Peyer's patch (tissue), 4 donors: ENCODE data around the gene COL6A6. TPM values are rescaled to one million over a fixed set of nuclear protein-coding genes. Genes with fewer than 3 reads are reported as not detected.

ENCODE experiments used
- DNase-seq, 3 donors: peaks; one replicate each; pipeline ENCODE4 v3.0.0-alpha.2; 2017 to 2019
- H3K27ac ChIP-seq, 4 donors: fragments of 200-600 bp; sonication (generic); one replicate each; pipeline ENCODE4 v1.5.1; 2016 to 2019
- H3K27me3 ChIP-seq, 2 donors: fragments of 200-600 bp; sonication (generic); one replicate each; pipeline ENCODE4 v1.5.1; 2019
- H3K36me3 ChIP-seq, 3 donors: fragments of 200-600 bp; sonication (generic); one replicate each; pipeline ENCODE4 v1.5.1; 2016 to 2019
- H3K4me1 ChIP-seq, 4 donors: fragments of 200-600 bp; sonication (generic); one replicate each; pipeline ENCODE4 v1.5.1; 2016 to 2019
- H3K4me3 ChIP-seq, 4 donors: fragments of 200-600 bp; sonication (generic); 1 replicate in 3 of 4; 2 replicates in 1 of 4; pipeline ENCODE4 v1.5.1; 2016 to 2019; ENCODE audit warnings: mild to moderate bottlenecking in 1 of 4
- H3K9me3 ChIP-seq, 4 donors: fragments of 200-600 bp; sonication (generic); one replicate each; pipeline ENCODE4 v1.5.1; 2016 to 2019; ENCODE audit warnings: mild to moderate bottlenecking in 1 of 4
- CTCF ChIP-seq, 6 experiments: fragments of 450-650 bp in 4 of 6; fragments of 200-600 bp in 2 of 6; sonication (generic) in 1 of 6; IDR thresholded peaks; one replicate each; pipeline ENCODE4 v1.5.1; 2017 to 2019; ENCODE audit warnings: antibody characterized with exemption in 6 of 6, mild to moderate bottlenecking in 3 of 6, moderate library complexity in 1 of 6
- POLR2A ChIP-seq, 2 donors: fragments of 450-650 bp; IDR thresholded peaks; one replicate each; pipeline ENCODE4 v1.5.1; 2017; ENCODE audit warnings: antibody characterized with exemption in 2 of 2, mild to moderate bottlenecking in 2 of 2, moderate library complexity in 2 of 2
- total RNA-seq, 4 donors: library from RNA; depleted of rRNA; stranded (reverse); fragments of >200 nt; gene quantifications; one replicate each; pipeline ENCODE4 v1.1.0, GENCODE V29; 2016

Gene COL6A6
- total RNA-seq, 4 donors from 2014 or later = not detected

- H3K27me3 ChIP-seq = no peaks in the 10 kb centered on the region
- no peaks in the 10 kb centered on the region for H3K4me1 ChIP-seq
- no peak overlapping the region for H3K27ac ChIP-seq
- no peak overlapping the region for H3K4me3 ChIP-seq
- no peaks in the 10 kb centered on the region for H3K9me3 ChIP-seq
- H3K36me3 ChIP-seq = no peaks in the 10 kb centered on the region
- TF ChIP-seq CTCF (IDR thresholded peaks at IDR 0.05) (no peak), POLR2A (IDR thresholded peaks at IDR 0.05) (no peak)
- no peak for DNase-seq
Measured at GRCh38 chr3:130519754-130520153, 2.8 kb downstream of the COL6A6 start.

GRCh38 chr3:130522399-130522798 is 5.4 kb downstream of the COL6A6 start:
- Histone ChIP-seq H3K9me3 (no peaks in the 10 kb centered on the region), H3K4me1 (no peaks in the 10 kb centered on the region), H3K27me3 (no peaks in the 10 kb centered on the region), H3K4me3 (no peak overlapping the region), H3K36me3 (no peaks in the 10 kb centered on the region), H3K27ac (no peak overlapping the region)
- TF ChIP-seq CTCF (IDR thresholded peaks at IDR 0.05) (no peak), POLR2A (IDR thresholded peaks at IDR 0.05) (no peak)
- DNase-seq = no peak

GRCh38 chr3:130527426-130527825 is 10.4 kb downstream of the COL6A6 start:
- Histone ChIP-seq H3K27ac (no peak overlapping the region), H3K4me1 (no peaks in the 10 kb centered on the region), H3K27me3 (no peaks in the 10 kb centered on the region), H3K9me3 (no peaks in the 10 kb centered on the region), H3K36me3 (no peaks in the 10 kb centered on the region), H3K4me3 (no peak overlapping the region)
- TF ChIP-seq CTCF (IDR thresholded peaks at IDR 0.05) (no peak), POLR2A (IDR thresholded peaks at IDR 0.05) (no peak)
- DNase-seq = no peak

GRCh38 chr3:130528120-130528519 is 11.1 kb downstream of the COL6A6 start:
- Histone ChIP-seq H3K27me3 (no peaks in the 10 kb centered on the region), H3K4me3 (no peak overlapping the region), H3K9me3 (no peaks in the 10 kb centered on the region), H3K27ac (no peak overlapping the region), H3K4me1 (no peaks in the 10 kb centered on the region), H3K36me3 (no peaks in the 10 kb centered on the region)
- TF ChIP-seq CTCF (IDR thresholded peaks at IDR 0.05) (no peak), POLR2A (IDR thresholded peaks at IDR 0.05) (no peak)
- no peak for DNase-seq

GRCh38 chr3:130529486-130530215 is 12.7 kb downstream of the COL6A6 start:
- DNase-seq = no peak
- Histone ChIP-seq H3K4me1 (no peaks in the 10 kb centered on the region), H3K4me3 (no peak overlapping the region), H3K36me3 (no peaks in the 10 kb centered on the region), H3K27me3 (no peaks in the 10 kb centered on the region), H3K9me3 (no peaks in the 10 kb centered on the region), H3K27ac (no peak overlapping the region)
- TF ChIP-seq CTCF (IDR thresholded peaks at IDR 0.05) (no peak), POLR2A (IDR thresholded peaks at IDR 0.05) (no peak)
